GM21423 (cell line): Measurements from ENCODE around the gene CRMP1.
"Not testable (repeated sequence)": the region's sequence is repeated elsewhere in the genome, so short reads cannot be mapped to it uniquely, and the experiment has no call there.

Source experiments
- ATAC-seq: cut with Tn5 transposase; IDR thresholded peaks from one replicate; pipeline ENCODE4 v1.9.1; 2021; ENCODE audit warnings: mild to moderate bottlenecking, moderate library complexity; ENCODE audit not compliant: unreplicated experiment

Gene CRMP1

DNA sequence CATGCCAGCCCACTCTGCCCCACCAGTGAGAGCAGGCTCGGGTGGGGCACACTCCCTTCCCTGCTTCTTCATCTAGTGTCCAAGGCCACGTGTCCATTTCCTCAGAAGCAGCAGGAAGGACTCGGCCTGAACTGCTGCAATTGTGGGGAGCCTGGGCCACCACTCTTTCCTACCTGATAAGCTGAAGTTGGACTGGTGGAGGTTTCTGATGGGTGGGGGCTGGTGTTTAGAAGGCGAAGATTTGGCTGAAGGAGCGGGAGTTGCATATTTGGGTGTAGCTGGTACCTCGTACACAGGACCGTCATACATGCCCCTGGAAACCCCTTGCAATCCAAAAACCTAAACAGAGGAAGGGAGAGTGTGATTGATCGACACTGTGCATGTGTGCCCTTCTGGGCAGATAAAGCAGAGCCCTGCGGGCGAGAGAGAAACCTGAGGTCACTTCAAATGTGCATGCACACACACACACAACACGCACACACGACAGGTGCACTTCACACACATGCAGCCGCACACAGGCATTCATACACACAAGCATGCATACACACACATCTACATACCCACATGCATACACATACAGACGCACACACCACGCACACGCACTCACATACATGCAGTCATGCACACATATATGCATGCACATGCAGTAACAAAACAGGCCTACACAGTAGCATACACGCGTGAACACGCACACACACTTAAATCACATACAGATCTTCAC, 67.4 kb downstream of the CRMP1 start:
- ATAC-seq: no peak

DNA sequence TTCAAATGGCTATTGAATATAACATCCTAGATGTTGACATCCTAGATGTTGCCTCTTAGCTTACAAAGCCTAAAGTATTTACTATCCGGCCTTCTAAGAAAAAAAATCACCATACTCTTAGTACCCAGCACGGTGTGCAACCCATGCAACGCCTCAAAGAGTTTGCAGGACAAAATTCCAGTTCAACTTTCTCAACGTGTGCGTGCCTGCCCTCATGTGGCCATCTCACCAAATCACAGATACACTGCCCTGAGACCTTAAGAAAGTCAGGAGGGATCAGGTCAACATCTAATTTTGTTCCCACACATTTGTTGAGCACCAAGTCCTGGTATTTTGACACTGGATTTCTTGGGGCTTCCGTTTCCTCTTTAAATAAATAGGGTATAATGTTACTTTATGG, 68.3 kb downstream of the CRMP1 start:
- ATAC-seq: no peak

DNA sequence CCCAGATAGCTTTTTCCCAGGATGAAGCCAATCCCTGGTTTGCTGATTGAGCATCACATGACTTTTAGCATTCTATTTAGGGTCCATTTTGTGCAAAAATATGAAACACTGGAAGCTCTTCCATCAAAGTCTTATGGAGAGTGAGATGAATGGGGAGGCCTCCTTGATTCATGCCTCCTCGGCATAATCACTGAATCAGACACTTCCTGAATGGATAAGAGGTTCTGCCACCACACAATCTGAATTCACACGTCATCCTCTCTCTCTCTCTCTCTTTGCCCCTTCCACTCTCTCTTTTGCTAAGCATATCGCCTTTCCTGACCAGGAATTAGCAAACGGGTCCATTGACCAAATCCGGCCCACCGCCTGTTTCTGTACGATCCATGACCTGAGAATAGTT, 68.7 kb downstream of the CRMP1 start:
- ATAC-seq: no peak

DNA sequence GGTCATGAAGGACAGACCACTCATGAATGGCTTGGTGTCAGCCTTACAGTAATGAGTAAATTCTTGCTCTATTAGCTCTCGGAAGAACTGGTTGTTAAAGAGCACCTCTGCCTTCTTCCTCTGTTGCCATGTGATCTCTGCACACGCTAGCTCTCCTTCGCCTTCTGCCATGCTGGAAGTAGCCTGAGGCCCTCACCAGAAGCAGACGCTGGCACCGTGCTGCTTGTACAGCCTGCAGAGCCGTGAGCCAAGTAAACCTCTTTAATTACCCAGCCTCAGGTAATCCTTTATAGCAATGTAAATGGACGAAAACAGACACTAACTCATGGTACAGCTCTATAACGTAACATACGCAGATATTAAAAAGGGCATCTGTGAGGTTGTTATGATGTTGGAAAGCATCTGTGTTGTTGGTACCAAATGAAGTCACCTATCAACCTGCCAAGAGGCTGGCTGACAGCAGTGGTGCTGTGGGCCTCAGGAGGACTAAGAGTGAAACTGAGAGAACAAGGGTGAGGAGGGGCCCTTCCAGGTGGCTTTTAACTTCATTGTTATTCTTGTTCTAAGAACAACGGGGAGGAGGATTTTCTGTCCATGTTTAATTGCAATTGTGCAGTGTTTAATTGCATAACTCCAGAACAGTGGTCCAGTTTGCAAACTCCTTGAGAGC, 69.2 kb downstream of the CRMP1 start:
- no peak for ATAC-seq

DNA sequence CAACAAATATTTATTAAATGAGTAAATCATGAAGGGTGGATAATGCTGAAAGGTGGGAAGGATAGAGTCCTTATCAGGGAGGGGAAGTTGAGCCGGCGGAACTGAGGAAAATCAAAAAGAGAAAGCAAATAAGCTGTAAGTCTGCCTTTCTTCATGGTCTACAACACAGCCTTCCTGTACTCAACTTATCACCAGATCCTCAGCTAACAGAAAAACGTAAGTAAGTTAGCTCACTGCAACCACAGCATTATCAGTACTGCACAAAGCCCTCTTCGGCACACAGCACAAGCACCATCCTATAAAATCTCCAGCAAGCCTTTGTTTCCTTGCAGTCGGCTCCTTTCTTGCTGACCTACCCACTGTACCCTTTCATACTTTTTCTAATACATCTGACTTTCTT, 70.3 kb downstream of the CRMP1 start:
- ATAC-seq: no peak

DNA sequence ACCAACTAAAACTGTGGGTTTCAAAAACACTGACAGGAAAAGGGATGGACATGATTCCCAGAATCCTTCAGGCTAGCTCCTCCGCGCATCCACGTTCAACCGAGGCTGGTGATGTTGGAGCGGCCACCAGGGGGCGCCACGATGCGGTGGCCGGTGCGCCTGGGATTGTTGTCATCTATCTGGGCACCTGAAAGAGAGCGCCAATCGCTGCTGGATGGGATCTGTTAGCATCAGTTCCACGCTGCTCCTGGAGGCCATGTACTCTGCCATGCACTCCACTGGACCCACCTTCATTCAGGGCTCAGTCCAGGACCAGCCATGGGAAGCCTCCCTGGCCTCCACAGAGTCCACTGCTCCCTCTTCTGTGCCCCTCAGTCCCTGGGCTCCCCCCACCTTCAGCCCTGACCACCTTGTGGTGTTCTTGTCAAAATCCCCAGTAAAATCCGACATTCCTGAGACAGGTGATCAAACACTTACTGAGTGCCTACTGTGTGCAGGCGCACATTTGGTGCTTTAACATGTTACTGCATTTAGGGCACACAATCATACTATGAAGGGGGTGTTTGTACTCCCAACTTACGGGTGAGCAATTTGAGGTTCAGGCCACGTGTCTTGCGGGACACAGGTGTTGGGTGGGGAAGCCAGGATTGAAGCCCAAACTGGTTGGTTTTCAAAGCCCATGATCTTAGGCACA, 71.1 kb downstream of the CRMP1 start:
- no peak for ATAC-seq

DNA sequence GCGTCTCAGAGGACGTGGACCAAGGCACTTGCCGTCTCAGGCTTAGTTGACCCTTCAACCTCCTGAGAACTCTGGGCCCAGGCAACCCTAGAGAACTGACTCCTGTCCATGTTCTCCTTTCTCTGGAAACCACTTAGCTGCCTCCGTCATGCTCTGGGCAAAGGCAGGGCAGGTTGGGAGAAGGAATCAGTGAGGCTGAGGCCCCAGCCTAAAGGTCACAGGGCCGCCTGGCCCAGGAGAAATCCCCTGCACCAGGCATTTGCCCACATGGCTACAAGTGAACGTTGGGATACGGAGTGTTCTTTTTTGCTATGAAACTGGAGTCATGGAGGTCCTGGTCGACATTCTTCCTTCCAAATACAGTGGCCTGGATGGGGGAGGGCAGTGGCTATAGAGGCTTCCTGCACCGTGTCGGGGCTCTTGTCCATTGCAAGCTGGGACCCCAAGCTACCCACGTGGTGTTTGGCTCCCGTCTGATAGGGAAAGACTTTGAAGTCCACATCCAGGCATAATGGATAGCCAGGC, 76.0 kb downstream of the CRMP1 start:
- ATAC-seq: no peak

DNA sequence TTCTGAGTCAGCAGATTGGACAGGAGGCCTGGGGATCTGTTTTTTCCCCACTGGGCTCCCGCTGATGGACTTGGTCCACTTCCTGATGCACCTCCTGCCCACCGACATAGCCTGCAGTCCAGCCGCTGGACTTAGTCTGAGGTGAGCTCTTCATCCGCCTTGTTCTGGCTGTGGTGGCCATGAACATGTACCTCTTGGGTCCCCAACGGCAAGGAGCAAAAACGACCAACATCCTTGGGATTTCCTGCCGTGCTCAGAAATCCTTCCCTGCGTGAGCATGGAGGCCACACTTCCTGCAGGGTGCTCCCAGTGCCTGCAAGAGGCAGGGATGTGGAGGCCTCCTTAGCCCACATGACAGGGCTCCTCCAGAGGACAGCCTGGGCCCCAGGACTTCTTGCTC, 76.8 kb downstream of the CRMP1 start:
- no peak for ATAC-seq

DNA sequence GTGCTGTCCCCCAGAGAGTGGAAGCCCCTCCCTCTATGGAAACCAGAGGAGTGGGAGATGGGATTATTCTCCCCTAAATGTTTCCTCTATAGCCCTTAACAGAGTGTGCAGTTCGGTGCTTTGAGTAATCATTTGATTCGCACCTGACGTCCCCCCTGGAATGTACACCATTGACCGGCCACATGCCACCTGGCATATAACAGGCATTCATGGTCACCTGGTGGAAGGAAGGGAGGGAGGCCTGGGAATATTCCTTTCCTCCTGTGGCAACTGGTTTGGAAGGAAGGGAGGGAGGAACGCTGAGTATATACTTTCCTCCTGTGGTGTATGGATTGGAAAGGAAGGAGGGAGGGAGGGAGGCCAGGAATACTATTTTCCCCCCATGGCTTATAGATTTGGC, 77.2 kb downstream of the CRMP1 start:
- no peak for ATAC-seq

DNA sequence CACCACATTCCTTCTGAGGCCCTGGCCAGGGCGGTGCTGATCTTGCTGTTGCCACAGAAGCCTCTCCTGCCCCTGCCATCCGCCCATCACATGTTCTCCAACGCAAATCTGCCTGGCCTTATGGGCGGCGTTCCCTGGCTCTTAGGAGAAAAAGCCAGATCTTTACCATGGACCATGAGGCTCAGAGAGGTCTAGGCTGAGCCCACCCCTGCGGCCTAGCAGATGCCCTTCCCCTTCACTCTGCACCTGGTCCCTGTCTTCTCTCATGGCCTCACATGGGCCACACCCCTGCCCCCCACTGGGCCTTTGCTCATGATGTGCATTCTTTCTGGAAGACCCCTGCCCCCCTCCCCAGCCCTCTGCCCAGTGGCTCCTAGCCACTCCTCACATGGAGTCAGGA, 78.5 kb downstream of the CRMP1 start:
- no peak for ATAC-seq

DNA sequence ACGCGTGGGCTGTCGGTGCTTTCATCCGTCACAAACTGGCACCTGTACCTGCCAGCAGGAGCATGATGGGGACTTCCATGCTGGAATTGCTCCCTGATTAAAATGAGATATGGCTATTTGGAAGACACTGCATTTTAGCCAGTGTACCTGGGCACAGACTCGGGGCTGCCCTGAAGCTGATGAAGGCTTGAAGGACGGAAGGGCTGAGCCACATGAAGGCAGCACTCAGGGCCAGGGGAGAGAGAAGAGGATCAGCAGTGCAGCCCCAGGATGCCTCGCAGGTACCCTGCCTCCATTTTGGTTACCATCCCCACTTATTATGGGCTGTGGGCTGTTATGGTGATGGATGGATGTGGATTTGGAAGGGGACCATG, 79.0 kb downstream of the CRMP1 start:
- no peak for ATAC-seq

DNA sequence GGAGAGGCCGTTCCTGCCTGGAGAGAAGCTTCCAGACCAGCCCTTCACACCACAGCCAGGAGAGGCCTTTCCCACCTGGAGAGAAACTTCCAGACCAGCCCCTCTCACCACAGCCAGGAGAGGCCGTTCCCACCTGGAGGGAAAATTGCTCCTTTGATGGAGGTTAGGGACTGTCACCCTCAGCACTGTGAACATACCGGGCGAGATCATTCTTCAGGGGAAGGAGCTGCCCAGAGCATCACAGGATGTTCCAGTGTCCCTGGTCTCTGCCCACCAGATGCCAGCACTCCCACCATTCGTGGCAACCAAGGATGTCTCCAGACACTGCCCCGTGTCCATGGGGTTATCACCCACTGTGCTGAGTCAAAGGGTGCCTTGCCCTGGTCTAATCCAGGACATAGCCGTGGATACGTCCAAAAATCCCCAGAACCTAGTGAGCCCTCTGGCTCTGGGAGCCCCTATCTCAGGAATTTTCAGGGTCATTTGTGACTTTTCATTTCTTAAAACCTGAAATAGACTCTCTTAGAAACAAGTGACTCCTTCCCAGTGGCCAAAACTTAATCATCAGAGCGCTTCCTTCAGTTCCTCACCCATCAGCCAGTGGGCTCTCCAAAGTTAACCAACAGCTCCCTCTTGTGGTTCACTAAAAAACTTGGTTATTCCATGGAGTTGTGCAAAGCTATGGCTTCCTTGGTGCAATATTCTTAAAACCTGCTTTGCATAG, 80.2 kb downstream of the CRMP1 start:
- ATAC-seq: no peak

DNA sequence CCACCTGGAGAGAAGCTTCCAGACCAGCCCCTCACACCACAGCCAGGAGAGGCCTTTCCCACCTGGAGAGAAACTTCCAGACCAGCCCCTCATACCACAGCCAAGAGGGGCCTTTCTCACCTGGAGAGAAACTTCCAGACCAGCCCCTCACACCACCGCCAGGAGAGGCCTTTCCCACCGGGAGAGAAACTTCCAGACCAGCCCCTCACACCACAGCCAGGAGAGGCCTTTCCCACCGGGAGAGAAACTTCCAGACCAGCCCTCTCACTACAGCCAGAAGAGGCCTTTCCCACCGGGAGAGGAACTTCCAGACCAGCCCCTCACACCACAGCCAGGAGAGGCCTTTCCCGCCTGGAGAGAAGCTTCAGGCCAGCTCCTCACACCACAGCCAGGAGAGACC, 80.8 kb downstream of the CRMP1 start:
- ATAC-seq: not testable (repeated sequence)

DNA sequence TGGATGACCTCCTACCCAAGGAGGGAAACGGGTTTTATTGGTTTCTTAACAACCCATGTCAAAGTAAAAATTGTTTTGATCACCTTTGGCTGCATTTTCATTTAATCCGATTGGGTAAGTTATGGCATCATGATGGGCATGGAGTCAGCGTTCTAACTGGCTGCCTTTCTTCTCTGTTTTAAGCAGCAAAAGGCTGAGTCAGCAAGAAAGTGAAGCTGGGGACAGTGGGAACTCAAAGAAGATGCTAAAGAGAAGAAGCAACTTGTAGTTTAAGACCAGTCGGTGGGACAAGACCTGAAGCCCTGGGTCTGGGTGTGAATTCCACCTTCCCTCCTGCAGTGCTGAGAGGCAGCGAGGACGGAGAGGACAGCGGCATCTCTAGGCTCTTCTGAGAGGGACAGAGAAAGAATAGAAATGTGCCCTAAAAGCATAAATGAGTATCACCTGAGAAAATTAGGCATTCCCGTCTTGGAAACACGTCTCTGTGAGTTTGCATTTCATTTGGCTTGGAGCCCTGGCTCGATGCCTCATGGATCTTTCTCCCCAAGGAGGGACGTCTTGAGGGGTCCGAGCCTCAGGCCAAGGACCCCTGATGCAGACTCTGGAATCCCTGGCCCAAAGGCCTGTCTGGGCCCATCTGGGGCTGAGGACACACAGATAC, 82.0 kb downstream of the CRMP1 start:
- no peak for ATAC-seq

DNA sequence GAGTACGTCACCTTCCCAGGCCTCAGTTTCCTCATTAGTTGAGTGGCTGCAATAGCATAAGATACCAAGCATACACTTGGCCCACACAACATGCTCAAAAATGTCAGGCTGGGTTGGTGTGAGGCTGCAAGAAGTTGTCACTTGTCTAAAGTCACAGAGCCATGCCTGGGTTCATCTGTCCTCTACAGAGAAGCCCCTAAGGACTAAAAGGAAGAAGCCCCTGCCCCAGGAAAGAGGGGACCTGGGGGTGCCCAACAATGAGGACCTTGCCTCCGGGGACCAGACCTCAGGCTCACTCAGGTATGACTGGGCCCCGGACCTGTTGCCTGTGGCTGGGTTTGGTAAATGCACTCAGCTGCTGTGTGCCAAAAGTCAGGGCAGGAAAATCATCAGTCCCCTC, 82.7 kb downstream of the CRMP1 start:
- ATAC-seq: no peak

DNA sequence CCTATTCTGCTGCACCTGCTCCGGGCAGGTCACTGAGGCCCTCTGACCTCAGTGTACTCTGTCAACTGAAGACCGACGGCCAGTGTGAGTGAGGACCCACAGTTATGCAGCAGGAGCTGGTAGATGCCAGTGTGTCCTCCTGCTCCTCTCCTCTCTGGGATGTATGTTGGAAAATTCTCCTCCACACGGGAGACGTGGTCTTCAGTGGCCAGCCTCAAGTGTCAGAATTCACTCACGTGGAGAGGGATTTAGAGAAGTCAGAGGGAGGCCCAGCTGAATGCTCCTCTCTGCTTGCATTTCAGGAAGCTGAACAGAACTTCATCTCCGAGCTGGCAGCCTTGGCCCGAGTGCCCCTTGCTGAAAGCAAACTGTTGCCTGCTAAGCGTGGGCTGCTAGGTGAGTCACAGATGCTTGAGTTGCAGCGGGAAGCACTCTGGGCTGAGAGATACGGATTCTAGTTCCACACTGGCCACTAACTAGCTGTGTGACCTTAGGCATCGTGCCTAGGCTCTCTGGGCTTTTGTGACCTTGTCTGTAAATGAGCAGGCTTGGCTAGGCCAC, 83.6 kb downstream of the CRMP1 start:
- ATAC-seq: no peak

DNA sequence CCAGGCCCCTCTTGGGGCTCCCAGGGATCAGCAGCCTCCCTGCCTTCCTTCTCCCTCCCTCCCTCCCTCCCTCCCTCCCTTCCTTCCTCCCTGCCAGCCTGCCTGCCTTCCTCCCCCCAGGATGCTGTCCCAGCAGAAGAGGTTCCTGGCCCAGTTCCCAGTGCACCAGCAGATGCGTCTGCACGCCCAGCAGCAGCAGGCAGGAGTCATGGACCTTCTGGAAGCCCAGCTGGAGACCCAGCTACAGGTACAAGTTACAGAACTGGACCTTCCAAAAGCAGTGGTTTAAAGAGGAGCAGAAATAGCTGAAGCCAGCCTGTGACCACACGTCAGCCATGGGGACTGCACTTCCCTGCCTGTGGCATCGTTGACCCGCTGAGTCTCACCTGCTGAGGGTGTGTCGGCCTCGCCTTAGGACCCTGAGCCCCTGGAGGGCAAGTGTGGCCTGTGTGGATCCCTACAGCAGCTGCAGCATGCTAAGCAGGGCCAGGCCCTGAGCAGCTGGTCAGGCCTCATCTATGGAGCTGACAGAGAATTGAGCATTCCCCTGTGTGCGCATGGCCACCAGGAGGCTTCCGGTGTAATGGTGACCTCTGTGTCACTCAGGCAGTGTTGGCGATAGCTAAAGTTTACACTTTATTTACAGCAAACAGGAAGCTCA, 84.7 kb downstream of the CRMP1 start:
- ATAC-seq: no peak

DNA sequence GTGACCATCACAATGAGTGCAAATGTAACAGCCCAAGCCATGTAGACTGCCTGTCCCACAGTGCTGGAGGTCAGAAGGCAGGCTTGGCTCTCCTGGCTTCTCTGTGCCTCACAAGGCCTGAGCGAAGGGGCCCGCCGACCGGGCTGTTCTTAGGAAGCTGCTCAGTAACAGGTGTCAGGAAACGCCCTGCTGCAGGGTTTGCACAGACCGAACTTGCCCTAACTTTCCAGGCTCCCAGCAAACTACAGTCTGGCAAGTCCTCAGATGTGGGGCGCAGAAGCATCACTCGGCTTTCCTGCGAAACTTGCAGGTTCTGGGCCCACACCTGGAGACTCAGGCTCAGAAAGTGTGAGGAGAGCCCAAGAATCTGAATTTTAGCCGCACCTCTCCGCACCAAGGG, 87.6 kb downstream of the CRMP1 start:
- ATAC-seq: no peak

DNA sequence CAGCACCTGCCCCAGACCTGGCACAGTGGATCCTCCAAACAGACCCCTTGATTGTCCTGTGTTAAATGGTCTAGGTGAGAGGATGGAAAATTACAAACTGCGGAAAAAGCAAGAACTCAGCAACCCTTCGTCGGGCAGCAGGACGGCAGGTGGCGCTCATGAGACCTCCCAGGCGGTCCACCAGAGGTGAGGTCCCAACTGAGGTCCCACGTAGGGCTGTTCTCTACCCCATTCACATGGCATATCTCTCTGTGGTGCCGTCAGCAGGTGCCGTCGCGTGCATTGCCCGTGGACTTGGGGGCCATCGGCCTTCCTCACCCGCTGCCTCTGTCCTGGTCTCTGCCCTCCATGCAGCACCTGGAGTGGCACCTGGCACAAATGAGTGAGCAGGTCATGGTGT, 88.2 kb downstream of the CRMP1 start:
- ATAC-seq: no peak

DNA sequence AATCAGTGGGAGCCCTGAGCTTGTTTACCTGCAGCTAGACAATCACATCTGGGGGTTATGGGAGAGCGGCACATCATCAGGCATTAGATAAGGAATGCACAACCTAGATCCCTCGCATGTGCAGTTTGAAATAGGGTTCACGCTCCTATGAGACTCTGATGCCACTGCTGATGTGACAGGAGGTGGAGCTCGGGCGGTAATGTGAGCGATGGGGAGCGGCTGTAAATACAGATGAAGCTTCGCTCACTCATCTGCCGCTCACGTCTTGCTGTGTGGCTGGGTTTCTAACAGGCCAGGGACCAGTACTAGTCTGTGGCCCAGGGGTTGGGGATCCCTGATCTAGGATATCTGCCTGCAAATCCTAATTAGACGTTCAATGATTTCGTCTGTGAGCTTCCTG, 90.3 kb downstream of the CRMP1 start:
- ATAC-seq: no peak
